ENCODE data around the gene PAQR5.
"Not testable (repeated sequence)": the region's sequence is repeated elsewhere in the genome, so short reads cannot be mapped to it uniquely, and the experiment has no call there.

PAQR5 gene

GRCh38 chr15:69298697-69299441 is at the start of gene PAQR5:
PAQR5 (plus strand) TSS chr15:69298912; CDS start chr15:69360081, 61,169 bp downstream.
- DNase-seq (ENCODE audit: low spot score), result peak; percentile 11

- peak; percentile 64 for DNase-seq (ENCODE audit: low spot score)
Measured at GRCh38 chr15:69253156-69253555, 45.6 kb upstream of the PAQR5 start.

GRCh38 chr15:69265347-69265955 is 33.3 kb upstream of the PAQR5 start:
- peak; percentile 47 for DNase-seq (ENCODE audit: low spot score)

GRCh38 chr15:69271217-69271616 is 27.5 kb upstream of the PAQR5 start:
- no peak for DNase-seq (ENCODE audit: low spot score)

GRCh38 chr15:69272139-69272538 is 26.6 kb upstream of the PAQR5 start:
- DNase-seq (ENCODE audit: low spot score), result no peak

- DNase-seq (ENCODE audit: low spot score), result no peak
Measured at GRCh38 chr15:69272891-69273290, 25.8 kb upstream of the PAQR5 start.

GRCh38 chr15:69275074-69275670 is 23.5 kb upstream of the PAQR5 start:
- DNase-seq (ENCODE audit: low spot score), result no peak

GRCh38 chr15:69275933-69276560 is 22.7 kb upstream of the PAQR5 start:
- DNase-seq (ENCODE audit: low spot score), result no peak

GRCh38 chr15:69277316-69277715 is 21.4 kb upstream of the PAQR5 start:
- DNase-seq (ENCODE audit: low spot score), result no peak

GRCh38 chr15:69279636-69280035 is 19.1 kb upstream of the PAQR5 start:
- no peak for DNase-seq (ENCODE audit: low spot score)

- DNase-seq (ENCODE audit: low spot score), result no peak
Measured at GRCh38 chr15:69280783-69281182, 17.9 kb upstream of the PAQR5 start.

- DNase-seq (ENCODE audit: low spot score), result no peak
Measured at GRCh38 chr15:69282104-69282743, 16.5 kb upstream of the PAQR5 start.

GRCh38 chr15:69285834-69286233 is 12.9 kb upstream of the PAQR5 start:
- no peak for DNase-seq (ENCODE audit: low spot score)

GRCh38 chr15:69288011-69288410 is 10.7 kb upstream of the PAQR5 start:
- no peak for DNase-seq (ENCODE audit: low spot score)

GRCh38 chr15:69288531-69289341 is 10.0 kb upstream of the PAQR5 start:
- DNase-seq (ENCODE audit: low spot score), result no peak

GRCh38 chr15:69289342-69290146 is 9.2 kb upstream of the PAQR5 start:
- no peak for DNase-seq (ENCODE audit: low spot score)

- DNase-seq (ENCODE audit: low spot score), result no peak
Measured at GRCh38 chr15:69290346-69291164, 8.2 kb upstream of the PAQR5 start.

GRCh38 chr15:69291651-69292050 is 7.1 kb upstream of the PAQR5 start:
- not testable (repeated sequence) for DNase-seq (ENCODE audit: low spot score)

GRCh38 chr15:69292826-69293420 is 5.8 kb upstream of the PAQR5 start:
- DNase-seq (ENCODE audit: low spot score), result no peak

Measured in RKO (cell line).